Astrocyte of the cerebellum (primary cell): ENCODE data around the gene NTSR2.

Experiments
- DNase-seq: peaks from one replicate; pipeline ENCODE4 v3.0.0-alpha.2; 2011; ENCODE audit warnings: low read depth
- H3K4me3 ChIP-seq: 2 replicates; pipeline ENCODE4 v1.5.1; 2011; ENCODE audit warnings: mild to moderate bottlenecking, low read depth, low read length, moderate library complexity
- in situ Hi-C: cut with HindIII; loops from 2 replicates; pipeline ENCODE4 v1.10.0; 2017; ENCODE audit warnings: low sequenced_read_pairs
- TF ChIP-seq, protein P1 (sequence below): IDR thresholded peaks from 2 replicates; pipeline ENCODE4 v1.5.1; 2012; ENCODE audit warnings: low read length, low read depth, moderate library complexity, mild to moderate bottlenecking; ENCODE audit errors: missing control alignments

The NTSR2 gene

DNA sequence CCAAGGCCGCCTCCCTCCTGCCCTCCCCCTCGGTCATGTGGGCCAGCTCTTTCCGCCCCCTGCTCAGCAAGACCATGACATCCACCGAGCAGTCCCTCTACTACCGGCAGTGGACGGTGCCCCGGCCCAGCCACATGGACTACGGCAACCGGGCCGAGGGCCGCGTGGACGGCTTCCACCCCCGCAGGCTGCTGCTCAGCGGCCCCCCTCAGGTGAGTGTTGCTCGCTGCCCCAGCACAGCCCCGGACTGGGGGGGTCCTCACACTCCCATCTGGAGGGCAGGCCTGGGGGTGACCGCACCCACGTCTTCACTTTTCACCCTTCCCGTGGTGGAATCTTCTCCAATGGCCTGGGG, 51.3 kb downstream of the NTSR2 start:
- TF ChIP-seq, protein P1, sequence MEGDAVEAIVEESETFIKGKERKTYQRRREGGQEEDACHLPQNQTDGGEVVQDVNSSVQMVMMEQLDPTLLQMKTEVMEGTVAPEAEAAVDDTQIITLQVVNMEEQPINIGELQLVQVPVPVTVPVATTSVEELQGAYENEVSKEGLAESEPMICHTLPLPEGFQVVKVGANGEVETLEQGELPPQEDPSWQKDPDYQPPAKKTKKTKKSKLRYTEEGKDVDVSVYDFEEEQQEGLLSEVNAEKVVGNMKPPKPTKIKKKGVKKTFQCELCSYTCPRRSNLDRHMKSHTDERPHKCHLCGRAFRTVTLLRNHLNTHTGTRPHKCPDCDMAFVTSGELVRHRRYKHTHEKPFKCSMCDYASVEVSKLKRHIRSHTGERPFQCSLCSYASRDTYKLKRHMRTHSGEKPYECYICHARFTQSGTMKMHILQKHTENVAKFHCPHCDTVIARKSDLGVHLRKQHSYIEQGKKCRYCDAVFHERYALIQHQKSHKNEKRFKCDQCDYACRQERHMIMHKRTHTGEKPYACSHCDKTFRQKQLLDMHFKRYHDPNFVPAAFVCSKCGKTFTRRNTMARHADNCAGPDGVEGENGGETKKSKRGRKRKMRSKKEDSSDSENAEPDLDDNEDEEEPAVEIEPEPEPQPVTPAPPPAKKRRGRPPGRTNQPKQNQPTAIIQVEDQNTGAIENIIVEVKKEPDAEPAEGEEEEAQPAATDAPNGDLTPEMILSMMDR, result no peak
- in situ Hi-C loops, result no loop called here
- no peak for DNase-seq
- no peak overlapping the region for H3K4me3 ChIP-seq

GRCh38 chr2:11617984-11618707, 51.8 kb downstream of the NTSR2 start:
- no peak for DNase-seq
- TF ChIP-seq, protein P1, result no peak
- in situ Hi-C loops, result no loop called here
- H3K4me3 ChIP-seq, result no peak overlapping the region

DNA sequence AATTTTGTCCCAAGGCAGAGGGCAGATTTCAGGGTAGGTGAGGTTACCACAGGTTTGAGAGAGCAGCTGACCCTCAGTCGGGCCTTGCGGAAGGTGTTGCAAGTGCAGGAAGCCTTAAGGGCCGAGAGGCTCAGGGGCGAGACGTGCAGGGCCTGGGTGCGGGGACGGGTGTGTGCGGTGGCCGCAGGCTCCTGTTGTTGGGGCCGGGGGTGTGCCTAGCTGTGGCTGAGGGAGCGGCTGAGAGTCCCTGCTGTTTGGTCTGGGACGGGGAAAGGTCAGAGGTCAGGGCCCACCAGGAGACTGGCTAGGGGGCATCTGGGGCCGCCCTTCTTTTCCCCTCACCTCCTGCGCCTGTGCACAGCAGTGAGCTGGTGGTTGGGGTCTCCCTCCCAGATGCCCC, 52.5 kb downstream of the NTSR2 start:
- in situ Hi-C loops, result no loop called here
- TF ChIP-seq, protein P1, result no peak
- H3K4me3 ChIP-seq, result no peak overlapping the region
- no peak for DNase-seq

GRCh38 chr2:11616851-11617415, 53.1 kb downstream of the NTSR2 start:
- in situ Hi-C loops, result no loop called here
- TF ChIP-seq, protein P1, result no peak
- no peak overlapping the region for H3K4me3 ChIP-seq
- no peak for DNase-seq

- TF ChIP-seq, protein P1, result no peak
- DNase-seq, result no peak
- no peak overlapping the region for H3K4me3 ChIP-seq
- in situ Hi-C loops, result no loop called here
Observed at GRCh38 chr2:11616097-11616687, 53.8 kb downstream of the NTSR2 start.

GRCh38 chr2:11615209-11615608, 54.8 kb downstream of the NTSR2 start:
- H3K4me3 ChIP-seq, result no peak overlapping the region
- in situ Hi-C loops, result no loop called here
- TF ChIP-seq, protein P1, result no peak
- no peak for DNase-seq
